Epidermal melanocyte (primary cell): ENCODE results near the gene DCTD.
"Not testable (repeated sequence)": the region's sequence is repeated elsewhere in the genome, so short reads cannot be mapped to it uniquely, and the experiment has no call there.

Experiments
- DNase-seq: peaks from one replicate; pipeline ENCODE4 v3.0.0; 2011; ENCODE audit warnings: low spot score; ENCODE audit not compliant: insufficient read length

The DCTD gene

GRCh38 chr4:182921608-182922007 lies 4.4 kb upstream of the DCTD start:
- no peak for DNase-seq

GRCh38 chr4:182920676-182921075 lies 3.5 kb upstream of the DCTD start:
- no peak for DNase-seq

DNA sequence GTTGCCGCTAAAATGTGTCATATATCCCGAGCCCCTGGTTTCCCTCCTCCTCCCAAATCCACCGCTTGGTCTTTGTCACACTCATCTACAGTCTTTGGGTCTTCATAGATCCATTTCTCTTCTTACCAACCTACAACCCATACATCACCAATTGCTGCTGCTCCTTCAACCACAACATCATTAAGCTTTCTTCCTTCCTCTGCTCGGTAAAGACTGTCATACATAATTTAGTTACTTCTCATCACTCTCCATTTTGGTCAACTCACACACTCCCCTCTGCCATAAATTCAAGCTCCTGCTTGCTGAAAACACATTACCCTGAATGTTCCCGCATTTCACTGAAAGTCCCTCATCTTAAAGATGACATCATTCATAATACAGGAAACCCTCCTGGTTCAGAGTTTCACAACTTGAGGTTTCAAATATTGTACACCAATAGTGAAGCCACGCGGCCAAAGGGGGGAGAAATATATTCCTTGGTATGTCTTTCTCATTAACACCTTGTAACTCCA lies 1.7 kb upstream of the DCTD start:
- DNase-seq = no peak

GRCh38 chr4:182918044-182918607 lies 940 bp upstream of the DCTD start:
- no peak for DNase-seq

GRCh38 chr4:182916483-182917181 lies 554 bp downstream of the DCTD start:
- no peak for DNase-seq

DNA sequence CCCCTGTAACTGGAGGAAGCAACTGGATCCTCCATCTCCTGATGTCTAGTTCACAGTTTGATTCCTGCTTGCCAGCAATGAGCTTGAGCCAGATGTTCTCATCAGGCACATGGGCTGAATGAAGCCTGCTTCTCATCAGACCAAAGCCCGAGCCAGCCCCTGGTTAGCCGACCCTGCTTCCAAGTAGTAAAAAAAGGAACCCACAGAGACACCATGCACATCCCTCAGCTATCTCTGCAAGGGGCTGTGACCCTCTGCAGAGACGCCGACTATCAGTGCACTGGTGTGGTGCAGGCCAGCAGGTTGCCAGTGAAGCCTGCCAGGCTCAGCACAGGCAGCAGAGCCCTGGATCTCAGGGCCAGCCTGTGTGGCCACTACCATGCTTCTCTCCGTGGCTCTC lies 2.8 kb downstream of the DCTD start:
- no peak for DNase-seq

GRCh38 chr4:182913621-182914020 lies 3.6 kb downstream of the DCTD start:
- no peak for DNase-seq

DNA sequence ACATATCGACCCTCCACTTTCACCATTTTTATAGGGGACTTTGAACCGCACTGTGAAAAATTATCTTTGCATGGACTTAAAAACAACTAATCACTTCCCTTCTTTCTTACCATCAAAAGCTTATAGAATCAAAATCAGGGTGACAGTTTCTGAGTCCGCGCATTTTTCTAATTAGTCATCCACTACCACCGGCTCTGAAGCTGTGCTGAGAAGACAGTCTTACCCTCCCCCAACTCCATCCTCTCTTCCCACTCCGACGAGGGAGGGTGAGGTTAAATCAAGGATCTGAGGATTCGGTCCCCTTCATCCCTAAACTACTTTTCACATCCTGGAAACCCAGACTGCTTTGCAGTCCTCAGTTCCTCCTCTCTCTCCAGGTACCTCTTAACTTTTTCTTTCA lies 4.2 kb downstream of the DCTD start:
- no peak for DNase-seq

- DNase-seq = no peak
These were observed 9.1 kb downstream of the DCTD start for GRCh38 chr4:182908124-182908523.

GRCh38 chr4:182907396-182907795 lies 9.8 kb downstream of the DCTD start:
- no peak for DNase-seq

DNA sequence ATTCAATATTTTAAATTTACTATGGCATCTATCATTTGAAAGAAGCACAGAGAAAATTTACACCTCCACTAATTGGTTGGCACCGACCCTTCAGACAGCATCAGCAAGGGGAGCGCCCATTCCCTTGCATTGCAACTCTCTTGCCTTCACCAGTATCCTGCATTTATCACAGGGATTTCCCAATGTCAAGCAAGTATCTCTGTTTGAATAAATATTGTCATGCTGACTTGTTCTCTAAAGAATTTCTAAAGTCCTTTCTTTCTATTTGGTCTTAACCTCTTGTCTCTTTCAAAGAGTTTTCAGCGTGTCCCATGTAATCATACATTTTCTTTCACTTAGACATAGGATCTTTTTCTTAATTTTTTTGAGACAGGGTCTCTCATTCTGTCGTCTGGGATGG lies 10.4 kb downstream of the DCTD start:
- DNase-seq = no peak

DNA sequence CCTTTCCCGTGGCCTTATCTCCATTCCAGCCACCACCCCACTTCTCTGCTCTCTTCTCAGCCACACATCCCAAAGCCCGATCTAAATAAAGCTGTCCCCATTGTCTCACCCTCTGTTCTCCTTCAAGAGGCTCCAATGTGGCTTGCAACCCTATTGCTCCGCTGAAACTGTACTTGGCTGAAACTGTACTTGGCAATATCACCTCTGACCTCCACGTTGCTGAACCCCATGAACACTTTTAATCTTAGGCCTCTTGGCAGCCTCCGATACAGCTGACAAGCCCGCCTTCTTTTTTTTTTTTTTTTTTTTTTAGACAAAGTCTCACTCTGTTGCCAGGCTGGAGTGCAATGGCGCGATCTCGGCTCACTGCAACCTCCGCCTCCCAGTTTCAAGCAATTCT lies 12.1 kb downstream of the DCTD start:
- no peak for DNase-seq

GRCh38 chr4:182904211-182904761 lies 12.9 kb downstream of the DCTD start:
- no peak for DNase-seq

DNA sequence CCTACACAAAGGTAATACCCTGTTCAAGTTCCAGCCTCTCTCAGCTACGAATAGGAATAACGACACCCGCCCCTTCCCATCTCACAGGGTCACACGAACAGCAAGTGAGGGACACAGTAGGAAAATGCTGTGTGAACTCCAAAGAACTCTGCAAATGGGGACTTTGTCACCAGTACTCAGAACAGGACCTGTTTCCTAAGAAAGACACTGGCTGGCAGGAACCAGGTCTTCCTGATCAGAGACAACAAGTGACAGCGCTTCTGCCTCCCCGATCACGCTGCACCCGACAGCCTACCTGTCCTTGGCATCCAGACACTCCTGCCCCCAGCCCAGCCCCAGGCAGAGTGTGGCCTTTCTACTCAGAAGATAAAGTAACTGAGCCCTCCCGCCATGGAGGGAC lies 14.2 kb downstream of the DCTD start:
- no peak for DNase-seq

GRCh38 chr4:182901337-182901736 lies 15.8 kb downstream of the DCTD start:
- no peak for DNase-seq

DNA sequence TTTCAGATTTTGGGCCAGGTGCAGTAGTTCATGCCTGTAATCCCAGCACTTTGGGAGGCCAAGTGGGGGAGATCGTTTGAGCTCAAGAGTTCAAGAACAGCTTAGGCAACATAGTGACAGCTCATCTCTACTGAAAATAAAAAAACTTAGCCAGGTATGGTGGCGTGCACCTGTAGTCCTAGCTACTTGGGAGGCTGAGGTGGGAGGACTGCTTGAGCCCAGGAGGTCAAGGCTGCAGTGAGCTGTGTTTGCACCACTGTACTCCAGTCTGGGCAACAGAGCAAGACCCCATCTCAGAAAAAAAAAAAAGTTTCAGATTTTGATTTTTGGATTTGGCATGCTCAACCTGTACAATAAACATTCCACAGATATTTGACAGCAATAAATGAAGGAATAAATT lies 17.2 kb downstream of the DCTD start:
- DNase-seq = not testable (repeated sequence)

DNA sequence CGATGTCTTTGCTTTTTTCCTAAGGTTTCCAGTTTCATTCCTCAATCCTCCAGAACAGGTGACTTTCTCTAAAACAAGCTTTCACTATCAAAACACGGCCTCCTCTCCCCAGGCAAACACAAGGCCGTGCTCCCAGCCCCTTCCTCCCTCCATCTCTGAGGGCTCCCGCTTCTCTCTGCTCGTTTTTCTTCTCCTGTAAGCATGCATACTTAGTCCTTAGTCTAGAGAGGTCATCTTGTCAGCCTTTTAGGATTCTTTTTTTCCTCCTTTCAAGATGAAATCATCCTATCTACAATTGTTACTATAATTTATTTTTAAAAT lies 18.7 kb downstream of the DCTD start:
- DNase-seq = no peak

DNA sequence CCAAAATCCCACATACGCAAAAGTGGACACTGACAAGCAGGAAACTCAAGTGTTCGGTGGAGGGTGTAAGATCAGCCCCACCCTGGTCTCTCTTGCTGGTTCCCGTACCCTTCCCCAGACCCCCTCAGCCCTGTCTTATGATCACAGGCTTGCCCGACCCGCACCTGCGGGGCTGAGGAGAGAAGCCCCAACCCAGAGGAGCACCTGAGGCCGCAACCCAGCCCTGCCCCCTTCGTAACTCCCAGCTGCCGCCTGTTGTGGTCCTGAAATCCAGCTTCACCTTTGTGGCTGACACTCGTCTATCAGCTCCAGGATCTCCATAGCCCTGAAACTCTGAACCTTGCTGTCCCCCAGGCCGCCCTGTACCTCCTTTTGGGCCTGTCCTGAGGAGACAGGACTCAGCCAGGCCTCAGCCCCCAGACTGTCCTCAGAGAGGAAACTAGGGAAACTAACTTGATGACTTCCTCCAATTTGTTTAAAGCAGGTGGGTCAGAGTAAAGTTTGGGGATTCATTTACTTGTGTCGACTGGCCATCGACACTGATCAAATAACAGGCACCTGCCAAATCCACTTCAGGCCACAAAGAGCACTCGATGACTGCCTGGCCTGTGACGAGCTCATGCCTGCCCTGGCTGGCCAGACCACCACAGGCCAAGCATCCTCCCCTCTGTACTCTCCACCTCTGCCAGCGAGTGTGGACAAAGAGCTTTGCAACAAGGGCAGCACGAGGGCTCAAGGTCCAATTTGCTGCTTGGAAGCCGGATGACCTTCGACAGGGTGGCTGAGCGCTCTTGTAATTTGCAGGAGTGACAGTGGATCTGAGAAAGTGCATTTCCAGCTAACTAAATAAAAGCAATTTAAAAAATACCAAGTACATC lies 19.3 kb downstream of the DCTD start:
- DNase-seq = no peak

- DNase-seq = no peak
These were observed 20.8 kb downstream of the DCTD start for GRCh38 chr4:182896421-182896820.

- no peak for DNase-seq
These were observed 21.3 kb downstream of the DCTD start for GRCh38 chr4:182895791-182896292.

GRCh38 chr4:182894681-182895275 lies 22.4 kb downstream of the DCTD start:
- DNase-seq = no peak
